ENCODE data around the gene ACOT7.

DNA sequence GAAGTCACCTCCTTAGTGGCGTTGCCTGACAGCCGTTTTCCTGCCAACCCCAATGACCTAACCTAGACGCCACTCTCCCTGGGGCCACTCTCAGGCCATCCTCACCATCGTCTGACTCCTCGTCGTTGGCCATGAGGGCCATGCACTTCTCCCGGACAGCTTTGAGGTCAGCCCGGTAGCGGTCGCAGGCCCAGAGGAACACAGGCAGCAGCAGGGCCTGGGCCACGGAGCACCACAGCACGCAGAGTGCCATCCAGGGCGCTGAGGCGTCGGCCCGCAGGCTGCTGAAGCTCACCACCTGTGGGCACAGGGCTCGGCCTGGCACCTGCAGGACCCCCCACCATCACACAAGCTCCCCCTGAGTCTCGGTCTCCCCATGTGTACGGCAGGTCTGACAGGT, 142.3 kb downstream of the ACOT7 start:
- no peak for TF ChIP-seq EZH2 (IDR thresholded peaks at IDR 0.05; ENCODE audit: borderline replicate concordance, low read depth, low read length, severe bottlenecking)
- TF ChIP-seq, protein P1, sequence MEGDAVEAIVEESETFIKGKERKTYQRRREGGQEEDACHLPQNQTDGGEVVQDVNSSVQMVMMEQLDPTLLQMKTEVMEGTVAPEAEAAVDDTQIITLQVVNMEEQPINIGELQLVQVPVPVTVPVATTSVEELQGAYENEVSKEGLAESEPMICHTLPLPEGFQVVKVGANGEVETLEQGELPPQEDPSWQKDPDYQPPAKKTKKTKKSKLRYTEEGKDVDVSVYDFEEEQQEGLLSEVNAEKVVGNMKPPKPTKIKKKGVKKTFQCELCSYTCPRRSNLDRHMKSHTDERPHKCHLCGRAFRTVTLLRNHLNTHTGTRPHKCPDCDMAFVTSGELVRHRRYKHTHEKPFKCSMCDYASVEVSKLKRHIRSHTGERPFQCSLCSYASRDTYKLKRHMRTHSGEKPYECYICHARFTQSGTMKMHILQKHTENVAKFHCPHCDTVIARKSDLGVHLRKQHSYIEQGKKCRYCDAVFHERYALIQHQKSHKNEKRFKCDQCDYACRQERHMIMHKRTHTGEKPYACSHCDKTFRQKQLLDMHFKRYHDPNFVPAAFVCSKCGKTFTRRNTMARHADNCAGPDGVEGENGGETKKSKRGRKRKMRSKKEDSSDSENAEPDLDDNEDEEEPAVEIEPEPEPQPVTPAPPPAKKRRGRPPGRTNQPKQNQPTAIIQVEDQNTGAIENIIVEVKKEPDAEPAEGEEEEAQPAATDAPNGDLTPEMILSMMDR (IDR thresholded peaks at IDR 0.05; ENCODE audit: borderline replicate concordance, extremely low read depth, low read length, poor library complexity, severe bottlenecking), result no peak
